Measurements from ENCODE around the gene FOXN3.

DNA sequence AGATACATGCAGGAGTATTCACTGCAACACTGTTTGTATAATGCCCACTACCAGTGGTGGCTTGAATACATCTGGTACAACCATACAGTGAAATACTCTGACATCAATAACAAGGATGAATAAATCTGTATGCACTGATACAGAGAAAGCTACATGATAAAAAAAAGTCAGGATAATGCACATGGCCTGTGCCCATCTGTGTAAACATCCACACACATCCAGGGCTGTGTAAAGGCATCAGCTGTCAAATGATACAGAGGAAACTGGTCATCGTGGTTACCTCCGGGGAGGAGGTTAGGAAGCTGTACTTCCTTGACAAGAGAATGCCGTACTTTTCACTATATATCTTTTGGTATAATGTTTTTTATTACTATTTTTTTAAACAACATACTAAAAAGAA is 176.6 kb downstream of the FOXN3 start:
- TF ChIP-seq, protein P1, sequence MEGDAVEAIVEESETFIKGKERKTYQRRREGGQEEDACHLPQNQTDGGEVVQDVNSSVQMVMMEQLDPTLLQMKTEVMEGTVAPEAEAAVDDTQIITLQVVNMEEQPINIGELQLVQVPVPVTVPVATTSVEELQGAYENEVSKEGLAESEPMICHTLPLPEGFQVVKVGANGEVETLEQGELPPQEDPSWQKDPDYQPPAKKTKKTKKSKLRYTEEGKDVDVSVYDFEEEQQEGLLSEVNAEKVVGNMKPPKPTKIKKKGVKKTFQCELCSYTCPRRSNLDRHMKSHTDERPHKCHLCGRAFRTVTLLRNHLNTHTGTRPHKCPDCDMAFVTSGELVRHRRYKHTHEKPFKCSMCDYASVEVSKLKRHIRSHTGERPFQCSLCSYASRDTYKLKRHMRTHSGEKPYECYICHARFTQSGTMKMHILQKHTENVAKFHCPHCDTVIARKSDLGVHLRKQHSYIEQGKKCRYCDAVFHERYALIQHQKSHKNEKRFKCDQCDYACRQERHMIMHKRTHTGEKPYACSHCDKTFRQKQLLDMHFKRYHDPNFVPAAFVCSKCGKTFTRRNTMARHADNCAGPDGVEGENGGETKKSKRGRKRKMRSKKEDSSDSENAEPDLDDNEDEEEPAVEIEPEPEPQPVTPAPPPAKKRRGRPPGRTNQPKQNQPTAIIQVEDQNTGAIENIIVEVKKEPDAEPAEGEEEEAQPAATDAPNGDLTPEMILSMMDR (IDR thresholded peaks at IDR 0.05), result no peak
- TF ChIP-seq POLR2A (IDR thresholded peaks at IDR 0.05), result no peak
